HG02623 (cell line): ENCODE data around the gene CREB5.
"Not testable (repeated sequence)": the region's sequence is repeated elsewhere in the genome, so short reads cannot be mapped to it uniquely, and the experiment has no call there.

Experiments
- ATAC-seq: cut with Tn5 transposase; IDR thresholded peaks from one replicate; pipeline ENCODE4 v1.9.1; 2021; ENCODE audit warnings: moderate library complexity; ENCODE audit not compliant: unreplicated experiment

CREB5 gene

DNA sequence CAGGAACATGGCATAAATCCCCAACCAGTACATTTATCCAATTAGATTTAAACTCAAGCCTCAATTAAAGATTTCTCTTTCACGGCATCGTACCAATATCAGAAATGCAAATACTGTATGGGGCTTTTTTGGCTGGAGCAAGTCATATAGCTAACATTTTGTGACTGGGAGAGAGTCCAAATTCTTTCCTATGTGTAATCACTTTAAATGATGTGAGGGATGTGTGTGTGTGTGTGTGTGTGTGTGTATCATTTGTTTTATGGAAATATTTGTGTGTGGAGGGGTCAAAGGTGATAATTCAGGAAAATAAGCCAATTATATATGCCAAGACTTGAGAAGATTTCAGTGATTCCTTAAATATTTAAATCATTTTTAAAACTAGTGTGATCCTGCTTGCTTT is 349.2 kb downstream of the CREB5 start:
- ATAC-seq, result no peak

DNA sequence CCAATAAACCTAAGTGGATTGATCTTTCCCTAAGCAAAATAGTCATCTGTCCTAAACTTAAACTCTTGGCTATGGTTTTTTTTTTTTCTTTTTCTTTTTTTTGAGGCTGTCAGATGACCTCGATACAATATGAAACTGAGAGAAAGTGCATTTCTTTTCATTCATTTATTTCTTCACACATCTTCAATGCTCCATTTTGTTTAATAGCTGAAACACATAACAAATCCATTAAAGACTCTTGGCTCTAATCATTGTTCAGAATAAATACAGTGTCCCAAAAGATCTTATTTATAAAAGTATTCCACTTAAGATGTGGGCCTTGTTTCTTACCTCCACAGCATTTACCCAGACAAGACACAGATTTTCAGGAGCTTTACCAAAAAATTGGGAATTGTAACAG is 350.3 kb downstream of the CREB5 start:
- no peak for ATAC-seq

DNA sequence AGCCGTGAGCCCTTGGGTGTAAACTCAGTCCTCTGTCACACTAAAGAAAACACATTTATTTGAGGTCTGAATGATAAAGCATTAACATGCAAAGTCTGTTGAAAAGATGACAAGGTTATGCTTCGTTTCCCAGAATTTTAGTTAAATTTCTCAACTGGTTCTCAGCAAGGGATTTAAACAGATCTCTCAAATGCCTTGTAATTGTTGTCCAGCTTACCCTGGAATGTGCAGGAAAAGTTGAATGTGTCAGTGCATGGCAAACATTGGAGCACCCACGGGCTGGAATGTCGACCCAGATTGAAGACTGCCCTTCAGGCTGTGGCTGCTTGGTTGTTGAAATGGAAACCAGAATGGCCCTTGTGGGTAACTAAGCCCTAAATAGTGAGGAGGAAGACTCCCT is 354.0 kb downstream of the CREB5 start:
- ATAC-seq, result no peak

DNA sequence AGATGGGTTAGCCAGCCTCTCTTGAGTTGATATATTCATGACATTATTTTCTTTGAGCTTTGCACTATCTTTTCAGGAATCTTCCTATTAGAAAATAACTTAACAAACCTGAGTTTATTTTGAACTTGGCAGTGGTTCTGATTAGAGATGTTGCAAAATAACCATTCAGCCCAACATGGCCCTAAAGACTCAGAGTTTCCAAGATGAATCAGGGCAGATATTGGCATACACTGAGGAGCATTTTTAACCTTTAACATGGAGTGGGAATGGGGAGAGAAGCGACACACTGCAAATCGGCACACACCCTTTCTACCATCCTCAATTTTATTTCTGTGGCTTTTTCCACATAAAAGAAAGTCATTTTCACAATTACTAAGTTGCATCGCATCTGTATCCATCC is 355.0 kb downstream of the CREB5 start:
- no peak for ATAC-seq

DNA sequence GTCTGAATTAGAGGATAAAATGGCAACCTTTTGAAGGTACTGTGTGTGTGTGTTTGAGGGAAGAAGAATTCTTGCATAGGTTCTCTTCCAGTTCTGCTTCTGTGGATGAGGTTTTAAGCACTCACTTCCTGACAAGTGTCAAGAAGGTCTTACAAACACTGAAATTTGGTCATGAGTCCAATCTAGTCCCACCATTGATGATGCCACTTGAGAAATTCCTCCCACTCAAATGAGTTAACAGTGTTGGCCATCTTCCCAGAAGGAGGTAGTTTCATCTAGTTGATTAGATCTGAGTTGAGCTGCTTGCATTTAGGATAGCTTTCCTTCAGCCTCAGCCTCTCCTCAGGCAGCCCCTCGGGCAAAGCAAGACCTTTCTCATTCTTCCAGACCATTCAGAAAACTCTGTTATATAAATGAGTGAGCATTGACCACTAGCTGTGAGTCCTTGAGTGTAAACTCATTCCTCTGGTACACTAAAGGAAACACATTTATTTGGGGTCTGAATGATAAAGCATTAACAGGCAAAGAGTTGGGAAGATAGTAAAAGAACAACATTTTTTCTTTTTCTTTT is 356.3 kb downstream of the CREB5 start:
- no peak for ATAC-seq

DNA sequence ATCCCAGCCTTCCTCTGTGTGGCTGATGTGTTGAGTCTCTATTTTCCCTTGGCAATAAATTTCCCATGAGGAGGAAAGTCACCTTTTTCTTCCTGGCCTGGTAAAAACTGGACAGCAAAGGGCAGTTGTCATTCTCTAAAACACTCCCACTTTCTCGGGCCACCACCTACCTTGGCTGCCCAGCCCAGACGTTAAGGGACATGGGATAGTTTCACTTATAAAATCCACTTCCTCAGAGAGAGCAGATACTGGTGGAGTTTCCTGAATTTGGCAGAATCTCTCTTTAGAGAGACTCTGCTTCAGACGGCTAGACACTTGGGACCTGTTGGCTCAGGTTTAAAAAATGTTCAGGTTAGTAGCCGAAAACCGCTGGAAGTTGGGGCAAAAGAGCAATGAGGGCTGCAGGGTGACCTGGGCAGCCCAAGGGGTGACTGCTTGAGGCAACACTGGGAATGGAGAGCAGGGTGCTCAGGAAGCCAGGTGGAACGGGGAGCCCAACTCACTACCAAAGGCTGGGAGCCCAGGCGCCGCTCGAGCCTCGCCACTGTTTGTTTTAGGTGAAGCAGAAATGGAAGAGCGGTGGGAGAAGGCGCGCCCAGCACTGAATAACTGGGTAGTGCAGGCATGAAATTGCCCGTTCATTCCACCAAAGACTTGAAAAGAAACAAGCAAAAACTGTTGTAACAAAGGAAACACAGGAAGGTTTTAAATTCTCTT is 359.7 kb downstream of the CREB5 start:
- ATAC-seq, result no peak

DNA sequence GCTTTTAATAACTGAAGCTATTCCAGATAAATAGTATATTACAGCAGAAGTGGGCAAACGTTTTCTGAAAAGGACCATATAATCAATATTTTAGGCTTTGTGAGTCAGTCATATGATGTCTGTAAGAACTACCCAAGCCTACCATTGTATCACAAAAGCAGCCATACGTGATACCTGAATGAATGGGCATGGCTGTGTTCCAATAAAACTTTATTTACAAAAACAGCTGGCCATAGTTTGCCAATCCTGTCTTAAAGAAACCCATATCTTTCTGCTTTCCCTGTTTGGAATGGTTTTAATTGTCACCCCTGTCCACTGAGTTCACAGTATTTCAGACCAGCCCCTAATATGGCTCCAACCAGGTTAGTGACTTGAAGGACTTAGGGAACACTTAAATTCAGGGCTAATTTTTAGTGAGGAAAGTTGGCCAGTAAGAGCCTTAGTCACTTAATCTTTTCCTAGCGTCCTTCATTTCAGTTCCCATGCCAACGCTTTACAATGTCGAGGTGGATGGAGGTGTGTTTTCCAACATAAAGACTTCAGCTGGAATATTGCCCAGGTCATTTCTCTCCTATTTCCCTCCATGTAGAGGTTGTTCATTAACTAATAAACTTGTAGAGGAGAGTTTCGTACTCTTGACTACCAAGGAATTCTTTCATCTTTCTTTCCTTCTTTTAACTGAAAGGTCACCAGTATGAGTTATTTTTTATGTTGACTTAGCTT is 361.3 kb downstream of the CREB5 start:
- ATAC-seq, result no peak

DNA sequence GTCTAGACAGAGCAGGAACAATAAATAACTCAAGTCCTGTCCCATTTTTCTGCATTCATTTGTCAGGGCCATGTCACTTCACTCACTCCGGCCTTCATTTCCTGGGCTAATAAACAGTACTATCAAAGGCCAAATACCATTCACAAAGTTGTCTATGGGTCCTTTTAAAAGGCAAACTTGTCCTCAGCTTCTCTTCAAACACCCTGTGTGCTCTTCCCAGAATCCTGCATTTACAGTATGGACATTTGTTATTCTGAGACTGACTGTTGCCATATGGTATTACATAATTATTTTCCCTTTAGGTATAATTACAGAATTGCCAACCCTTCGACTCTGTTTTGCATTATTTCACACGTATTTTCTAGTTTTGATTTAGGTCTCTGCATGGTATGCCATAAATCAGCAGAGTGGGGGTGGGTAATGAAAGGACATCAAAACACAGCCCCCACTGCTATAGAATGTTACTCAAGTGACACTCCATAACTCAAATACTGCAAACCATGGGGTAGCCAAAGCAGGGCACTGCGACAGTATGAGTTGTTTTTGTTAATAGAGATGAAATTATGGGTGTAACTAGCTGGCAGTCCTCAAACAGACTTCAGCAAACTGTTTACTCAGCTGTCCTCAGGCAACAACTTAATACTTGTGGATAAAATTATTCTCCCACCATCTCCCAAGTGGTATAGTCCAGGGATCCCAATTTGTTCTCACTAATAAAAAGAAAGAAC is 362.1 kb downstream of the CREB5 start:
- ATAC-seq, result no peak

DNA sequence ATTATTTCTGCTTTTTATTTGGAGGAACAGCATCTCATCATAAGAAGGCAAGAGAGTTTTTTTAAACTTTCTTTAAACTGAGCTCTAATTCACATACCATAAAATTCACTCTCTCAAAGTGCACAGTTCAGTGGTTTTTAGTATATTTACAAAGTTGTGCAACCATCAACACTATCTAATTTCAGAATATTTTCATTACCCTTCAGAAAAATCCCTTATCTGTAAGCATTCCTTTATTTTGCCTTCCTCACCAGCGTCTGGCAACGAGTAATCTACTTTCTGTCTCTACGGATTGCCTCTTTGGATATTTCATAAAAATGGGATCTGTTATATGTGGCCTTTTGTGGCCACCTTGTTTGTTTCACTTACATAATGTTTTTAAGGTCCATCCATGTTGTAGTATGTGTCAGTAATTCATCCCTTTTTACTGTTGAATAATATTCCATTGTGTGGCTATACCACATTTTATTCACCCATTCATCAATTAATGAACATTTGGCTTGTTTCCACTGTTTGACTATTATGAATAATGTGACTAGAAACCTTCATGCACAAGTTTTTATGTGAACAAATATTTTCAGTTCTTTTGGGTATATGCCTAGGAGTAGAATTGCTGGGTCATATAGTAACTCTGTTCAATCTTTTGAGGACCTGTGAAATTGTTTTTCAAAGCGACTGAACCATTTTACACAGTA is 364.3 kb downstream of the CREB5 start:
- no peak for ATAC-seq

DNA sequence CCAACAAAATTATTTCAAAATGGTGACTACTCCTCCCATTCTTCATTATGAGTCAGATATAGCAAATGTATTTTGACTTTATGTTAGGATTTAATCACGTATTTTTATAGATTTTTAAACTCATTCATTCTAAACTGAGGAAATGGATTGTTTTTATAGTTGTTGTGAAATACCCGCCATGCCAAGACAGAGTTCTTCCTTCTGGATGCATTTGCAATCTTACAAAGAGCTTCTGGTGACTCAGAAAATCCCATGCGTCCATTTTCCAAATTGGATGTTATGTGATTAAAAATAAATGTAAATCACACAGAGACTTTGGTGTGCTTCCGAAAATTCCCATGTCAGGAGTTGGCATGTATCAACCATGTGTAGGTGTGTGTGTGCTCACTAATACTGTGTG is 366.5 kb downstream of the CREB5 start:
- ATAC-seq, result no peak

DNA sequence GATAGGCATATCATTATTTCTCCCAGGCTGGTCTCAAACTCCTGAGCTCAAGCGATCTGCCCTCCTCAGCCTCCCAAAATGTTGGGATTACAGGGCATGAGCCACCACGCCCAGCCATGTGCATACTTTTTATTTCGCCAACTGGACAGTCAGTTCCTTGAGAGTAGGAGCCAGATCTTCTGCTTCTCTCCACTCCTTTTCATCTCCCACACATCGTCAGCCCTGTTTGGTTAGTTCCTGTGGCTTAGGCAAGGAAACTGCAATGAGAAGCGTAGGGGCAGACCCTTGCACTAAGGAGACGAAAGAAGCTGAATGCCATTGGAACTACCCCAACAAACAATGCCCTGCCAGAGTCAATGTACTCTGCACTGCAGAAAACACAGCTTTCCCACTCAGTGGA is 367.6 kb downstream of the CREB5 start:
- no peak for ATAC-seq

DNA sequence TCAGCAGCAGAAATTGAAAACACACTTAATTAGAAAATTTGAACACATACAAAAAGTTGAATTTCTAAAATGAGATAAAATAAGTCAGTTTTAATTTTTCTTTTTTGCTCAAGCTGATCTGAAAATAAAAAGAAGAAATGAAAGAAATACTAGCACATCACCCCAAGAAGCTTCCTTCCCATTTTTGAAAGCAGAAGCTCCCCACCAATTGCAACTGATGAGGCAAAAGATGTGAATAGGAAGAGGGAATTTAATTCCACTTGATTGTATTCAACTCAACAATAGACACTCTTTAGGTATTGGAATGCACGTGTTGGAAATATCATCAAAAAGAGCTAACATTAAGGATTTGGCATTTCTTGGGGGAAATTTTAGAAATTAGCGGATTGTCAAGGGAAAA is 370.0 kb downstream of the CREB5 start:
- ATAC-seq, result no peak

DNA sequence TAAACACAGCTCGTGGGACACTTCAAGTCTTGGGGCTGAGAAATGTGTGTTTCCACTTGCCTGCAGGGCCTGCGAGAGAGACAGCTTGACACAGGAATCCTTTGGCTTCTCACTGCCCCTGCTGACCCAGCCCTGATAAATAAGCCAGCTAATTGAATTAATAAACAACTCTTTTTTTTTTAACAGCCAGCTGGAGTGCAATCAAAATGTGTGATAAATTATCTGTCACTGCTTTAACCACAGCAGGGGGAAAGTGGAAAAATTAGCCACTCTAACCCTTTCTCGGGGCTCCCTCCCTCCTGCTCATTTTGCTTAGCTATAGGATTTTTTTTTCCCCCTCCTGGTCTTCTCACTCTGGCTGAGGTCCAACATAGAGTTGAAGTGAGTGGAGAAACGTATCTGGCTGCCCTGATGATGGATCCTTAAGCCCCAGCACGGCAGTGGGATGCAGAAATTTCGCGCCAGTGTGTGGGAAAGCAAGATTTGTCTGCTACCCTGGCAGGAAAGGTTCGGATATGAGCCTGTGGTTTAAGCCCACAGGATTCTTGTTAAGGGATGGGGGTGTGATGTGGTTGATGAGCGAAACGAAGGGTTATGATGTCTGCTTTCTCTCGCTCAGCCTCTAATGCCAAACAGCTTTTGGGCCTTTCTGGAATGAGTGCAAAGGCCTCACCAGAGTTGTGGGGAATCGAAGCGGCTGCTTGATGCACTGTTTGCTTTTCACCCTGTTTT is 372.0 kb downstream of the CREB5 start:
- ATAC-seq, result no peak

DNA sequence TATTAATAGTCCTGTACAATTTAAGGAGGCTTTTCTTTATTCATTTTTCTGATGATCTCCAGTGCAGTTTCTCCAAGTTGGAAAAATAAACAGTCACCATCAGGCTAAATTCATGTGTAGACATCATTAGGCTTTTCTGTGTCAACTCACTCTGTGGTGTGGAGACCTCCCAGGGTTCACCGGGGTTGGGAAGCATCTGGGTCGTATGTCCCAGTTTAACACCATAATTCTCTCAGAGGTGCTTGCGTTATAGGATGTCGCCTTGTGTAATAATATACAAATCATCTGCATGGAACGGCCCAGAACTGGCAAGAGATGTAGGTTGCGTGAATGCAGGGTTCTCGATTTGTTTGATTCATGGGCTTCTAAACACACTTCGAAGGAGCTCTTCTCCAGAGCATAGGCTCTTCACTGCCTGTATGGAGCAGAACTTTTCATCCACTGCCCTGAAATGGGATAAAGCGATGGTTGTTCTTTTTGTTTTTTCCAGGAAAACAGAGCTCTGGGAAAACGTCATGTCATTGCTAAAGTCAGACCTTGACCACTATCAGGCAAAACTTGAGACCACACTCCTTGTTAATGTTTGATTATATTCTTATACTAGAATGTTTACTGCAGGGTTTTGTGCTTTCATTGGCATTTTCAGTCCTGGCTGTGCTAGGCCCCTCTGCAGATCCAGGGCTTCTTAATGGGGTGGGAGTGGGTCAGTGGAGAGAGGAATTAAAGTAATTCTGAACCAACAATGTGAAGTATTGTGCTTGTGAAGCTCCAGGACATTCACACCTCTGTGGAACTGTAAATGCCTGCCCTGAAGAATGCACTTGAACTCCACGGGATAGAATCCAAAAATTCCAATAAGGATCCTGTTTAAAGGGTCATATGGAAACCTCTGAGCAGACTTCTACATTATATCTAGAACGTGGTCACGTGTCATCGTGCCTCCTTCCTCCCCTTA is 373.0 kb downstream of the CREB5 start:
- no peak for ATAC-seq

DNA sequence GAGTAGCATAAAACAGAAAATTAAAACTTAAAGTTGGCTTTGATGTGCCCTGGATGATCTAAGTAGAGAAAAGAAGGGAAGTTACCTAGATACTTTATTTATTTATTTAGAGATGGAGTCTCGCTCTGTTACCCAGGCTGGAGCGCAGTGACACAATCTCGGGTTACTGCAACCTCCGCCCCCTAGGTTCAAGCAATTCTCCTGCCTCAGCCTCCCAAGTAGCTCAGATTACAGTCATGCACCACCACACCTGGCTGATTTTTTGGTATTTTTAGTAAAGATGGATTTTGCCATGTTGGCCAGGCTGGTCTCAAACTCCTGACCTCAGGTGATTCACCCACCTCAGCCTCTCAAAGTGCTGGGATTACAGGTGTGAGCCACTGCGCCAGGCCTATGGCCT is 373.8 kb downstream of the CREB5 start:
- ATAC-seq, result not testable (repeated sequence)

DNA sequence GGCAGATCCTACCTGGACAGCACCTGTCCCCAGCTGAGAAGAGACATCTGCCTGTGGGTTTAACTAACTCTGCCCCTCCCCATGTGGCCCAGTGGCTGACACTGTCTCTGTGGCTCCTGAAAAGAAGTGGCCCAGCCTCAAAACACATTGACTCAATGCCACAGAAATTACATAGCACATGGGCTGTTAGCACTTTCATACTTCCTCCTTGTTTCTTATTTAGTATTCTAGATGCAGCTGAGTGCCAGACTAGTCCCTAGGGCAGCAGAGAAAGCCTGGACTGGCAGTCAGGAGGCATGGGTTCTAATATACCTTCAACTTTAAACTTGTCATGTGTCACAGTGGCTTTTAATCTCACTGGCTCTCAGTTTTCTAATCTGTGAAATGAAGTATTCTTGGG is 374.8 kb downstream of the CREB5 start:
- no peak for ATAC-seq

DNA sequence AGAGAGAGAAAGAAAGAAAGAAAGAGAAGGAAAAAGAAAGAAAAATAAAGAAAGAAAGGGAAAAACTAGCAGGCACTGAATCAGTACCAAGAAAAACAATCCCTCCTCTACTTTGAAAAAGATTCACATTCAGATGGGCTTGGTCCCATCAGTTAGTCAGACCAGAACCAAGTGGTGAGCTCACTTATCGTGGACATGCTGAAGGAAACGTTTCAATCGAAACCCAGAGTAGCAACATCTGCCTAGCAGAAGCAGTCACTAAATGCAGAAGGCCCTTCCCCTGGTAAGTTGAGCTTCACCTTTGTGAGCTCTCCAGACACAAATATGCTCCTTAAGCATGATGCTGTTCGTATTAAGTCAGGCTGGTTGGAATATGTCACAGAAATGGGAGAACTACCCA is 378.1 kb downstream of the CREB5 start:
- no peak for ATAC-seq

DNA sequence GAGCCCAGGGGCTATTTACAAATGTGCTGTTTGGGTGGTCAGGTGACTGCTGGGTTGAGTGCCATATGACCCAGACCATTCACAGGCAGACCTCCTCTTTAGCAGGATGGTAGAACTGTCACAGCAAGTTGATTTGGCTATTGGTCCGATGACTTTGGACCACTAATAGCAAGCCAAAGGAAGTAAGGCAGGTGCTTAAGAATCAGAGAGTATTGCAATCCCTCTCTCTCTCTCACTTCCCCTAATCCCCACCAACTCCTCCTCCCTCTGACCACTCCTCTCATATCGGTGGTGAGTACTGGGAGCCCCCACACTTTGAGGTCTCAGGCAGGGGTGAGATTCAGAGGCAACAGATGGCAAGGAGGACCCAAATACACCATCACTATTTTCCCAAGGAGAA is 380.5 kb downstream of the CREB5 start:
- ATAC-seq, result peak; percentile 55

DNA sequence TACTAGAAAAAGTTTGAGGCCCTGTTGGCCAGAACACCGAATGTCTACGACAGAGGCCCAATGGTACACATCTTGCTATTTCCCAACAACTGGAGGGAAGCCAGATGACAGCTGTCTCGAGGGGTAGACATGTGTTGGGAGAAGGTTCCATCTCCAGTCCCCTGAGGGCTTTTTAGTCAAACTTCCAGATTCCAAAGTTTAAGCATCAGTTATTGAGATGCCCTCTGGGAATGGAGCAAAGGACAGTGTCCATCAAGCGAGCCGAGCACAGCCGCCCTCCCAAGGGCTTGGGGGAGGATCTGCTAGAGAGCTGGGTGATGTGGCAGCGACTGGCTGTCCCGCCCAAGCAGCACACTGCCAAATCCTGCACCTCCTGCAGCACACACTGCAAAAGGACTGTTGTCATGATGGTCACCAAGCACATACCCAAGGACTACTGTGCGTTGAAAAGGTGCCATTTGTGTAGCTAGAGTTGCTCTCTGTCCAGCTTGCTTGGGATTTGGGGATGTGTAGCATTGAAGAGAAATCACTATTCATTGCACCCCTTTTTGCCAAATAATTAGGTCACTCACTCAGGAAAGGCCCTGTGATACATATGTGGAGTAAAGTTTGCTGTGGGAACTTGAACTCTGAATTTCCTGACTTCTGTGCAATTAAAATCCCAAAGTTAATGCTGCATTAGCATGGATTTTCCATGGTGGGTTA is 381.2 kb downstream of the CREB5 start:
- no peak for ATAC-seq
